GM19099 (cell line): ENCODE measurements around the gene POC1A.

ENCODE experiments used
- POLR2A ChIP-seq: IDR thresholded peaks from 3 replicates; pipeline ENCODE4 v1.6.1; 2011; ENCODE audit warnings: low read depth; ENCODE audit not compliant: insufficient read length; ENCODE audit errors: extremely low read depth

Gene POC1A

GRCh38 chr3:52154135-52155094 is at the start of gene POC1A:
Gene POC1A (minus strand): TSS chr3:52154423. CDS start chr3:52154372, 51 bp downstream.
- peak; percentile 65 for TF ChIP-seq POLR2A

GRCh38 chr3:52203701-52204100 is 49.5 kb upstream of the POC1A start:
- no peak for TF ChIP-seq POLR2A

DNA sequence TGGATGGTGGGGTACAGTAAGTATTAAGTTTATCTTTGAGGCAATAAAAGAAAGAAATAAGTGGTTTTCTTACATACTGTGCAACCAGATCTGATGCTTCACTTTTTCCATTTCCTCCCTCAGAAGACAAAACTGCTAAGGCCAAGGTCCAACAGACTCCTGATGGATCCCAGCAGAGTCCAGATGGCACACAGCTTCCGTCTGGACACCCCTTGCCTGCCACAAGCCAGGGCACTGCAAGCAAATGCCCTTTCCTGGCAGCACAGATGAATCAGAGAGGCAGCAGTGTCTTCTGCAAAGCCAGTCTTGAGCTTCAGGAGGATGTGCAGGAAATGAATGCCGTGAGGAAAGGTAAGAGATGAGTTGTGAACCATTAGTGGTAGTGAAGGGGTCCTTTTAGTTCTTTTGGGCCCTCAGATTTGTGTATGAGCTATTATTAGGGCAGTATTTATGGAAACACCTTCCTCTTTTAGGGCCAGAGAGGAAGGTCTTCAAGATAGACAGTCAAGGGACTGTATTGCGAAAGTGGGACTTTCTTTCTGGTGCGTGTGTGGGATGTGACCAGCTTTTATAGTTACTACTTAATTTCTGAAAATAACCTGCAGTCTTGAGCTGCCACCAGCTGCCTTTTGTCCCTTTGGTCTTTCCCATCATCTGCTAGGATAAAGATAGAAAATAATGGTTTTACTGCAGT is 48.3 kb upstream of the POC1A start:
- peak; percentile 24 for TF ChIP-seq POLR2A

DNA sequence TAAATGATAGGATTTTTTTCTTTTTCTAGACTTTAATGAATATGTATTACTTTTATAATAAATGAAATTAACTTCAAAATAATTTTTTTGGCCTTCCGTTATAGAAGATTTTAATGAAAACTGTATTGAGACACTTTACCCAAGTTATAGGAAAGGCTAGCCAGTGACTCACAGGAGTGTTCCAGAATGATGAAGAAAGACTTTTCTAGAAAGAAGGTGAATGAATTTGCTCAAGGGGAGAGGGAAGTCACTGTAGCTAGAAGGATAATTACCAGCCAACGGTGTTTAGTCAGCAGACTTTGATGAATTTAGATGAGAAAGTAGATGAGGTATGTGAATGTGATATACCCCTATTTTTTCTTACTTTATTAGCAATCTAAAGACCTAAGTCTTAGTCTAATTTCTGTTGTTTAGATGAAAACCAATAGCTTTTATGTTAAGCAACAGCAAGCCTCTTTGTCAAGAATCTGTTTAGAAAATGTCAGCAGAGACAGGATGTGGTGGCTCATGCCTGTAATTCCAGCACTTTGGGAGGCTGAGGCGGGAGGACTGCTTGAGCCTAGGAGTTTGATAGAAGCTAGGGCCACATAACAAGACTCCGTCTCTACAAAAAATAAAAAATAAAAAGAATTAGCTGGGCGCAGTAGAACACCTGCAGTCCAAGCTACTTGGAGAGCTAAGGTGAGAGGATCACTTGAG is 46.9 kb upstream of the POC1A start:
- TF ChIP-seq POLR2A: no peak

GRCh38 chr3:52198643-52199608 is 44.7 kb upstream of the POC1A start:
- no peak for TF ChIP-seq POLR2A

GRCh38 chr3:52197842-52198625 is 43.8 kb upstream of the POC1A start, which contains the start of gene ALAS1:
Gene ALAS1 (plus strand): TSS chr3:52198160. CDS start chr3:52199242, 1,082 bp downstream.
- peak; percentile 97 for TF ChIP-seq POLR2A

- TF ChIP-seq POLR2A: no peak
Measured at GRCh38 chr3:52197499-52197841, 43.2 kb upstream of the POC1A start.

DNA sequence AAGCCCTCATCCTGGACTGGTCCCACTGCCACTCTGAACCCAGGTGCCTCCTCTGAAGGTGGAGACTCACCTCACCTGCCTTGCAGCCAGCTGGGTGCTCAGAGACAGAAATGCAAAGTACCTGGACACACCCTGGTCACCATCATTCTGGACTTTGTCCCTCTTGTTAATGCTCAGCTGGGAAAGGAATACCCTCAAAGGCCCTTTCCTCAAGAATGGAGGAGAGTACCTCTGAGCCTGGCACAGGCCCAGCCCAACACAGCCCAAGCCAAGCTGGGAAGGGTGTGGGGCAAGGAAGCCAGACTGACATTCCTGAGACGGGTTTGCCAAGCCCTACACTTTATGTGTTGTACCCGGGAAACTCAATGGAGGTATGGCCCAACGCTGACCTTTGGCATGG is 42.8 kb upstream of the POC1A start:
- TF ChIP-seq POLR2A: no peak

DNA sequence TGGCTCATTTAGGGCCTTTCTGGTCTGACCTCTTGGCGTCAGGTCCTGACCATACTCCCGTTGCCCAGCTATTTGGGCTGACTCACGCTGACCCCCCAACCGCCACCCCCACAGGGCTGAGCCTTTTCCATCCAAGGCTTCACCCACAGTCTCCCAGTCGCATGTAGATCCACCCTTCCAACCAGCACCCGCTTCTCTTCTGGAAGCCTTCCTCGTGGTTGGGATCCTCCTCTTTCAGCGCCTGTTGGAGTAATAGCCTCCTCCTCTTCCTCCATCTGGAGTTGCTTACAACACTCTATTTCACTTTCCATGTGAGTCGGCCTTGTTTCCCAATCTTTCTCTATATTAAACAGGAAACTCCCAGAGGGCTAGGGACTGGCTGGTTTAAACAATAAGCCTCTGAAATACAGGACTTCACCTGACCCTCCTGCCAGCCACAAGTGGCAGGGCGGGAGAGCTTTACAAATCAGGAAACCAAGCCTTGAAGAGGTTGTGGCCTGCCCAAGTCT is 41.7 kb upstream of the POC1A start:
- TF ChIP-seq POLR2A: no peak

GRCh38 chr3:52195291-52195597 is 41.0 kb upstream of the POC1A start:
- TF ChIP-seq POLR2A: no peak

DNA sequence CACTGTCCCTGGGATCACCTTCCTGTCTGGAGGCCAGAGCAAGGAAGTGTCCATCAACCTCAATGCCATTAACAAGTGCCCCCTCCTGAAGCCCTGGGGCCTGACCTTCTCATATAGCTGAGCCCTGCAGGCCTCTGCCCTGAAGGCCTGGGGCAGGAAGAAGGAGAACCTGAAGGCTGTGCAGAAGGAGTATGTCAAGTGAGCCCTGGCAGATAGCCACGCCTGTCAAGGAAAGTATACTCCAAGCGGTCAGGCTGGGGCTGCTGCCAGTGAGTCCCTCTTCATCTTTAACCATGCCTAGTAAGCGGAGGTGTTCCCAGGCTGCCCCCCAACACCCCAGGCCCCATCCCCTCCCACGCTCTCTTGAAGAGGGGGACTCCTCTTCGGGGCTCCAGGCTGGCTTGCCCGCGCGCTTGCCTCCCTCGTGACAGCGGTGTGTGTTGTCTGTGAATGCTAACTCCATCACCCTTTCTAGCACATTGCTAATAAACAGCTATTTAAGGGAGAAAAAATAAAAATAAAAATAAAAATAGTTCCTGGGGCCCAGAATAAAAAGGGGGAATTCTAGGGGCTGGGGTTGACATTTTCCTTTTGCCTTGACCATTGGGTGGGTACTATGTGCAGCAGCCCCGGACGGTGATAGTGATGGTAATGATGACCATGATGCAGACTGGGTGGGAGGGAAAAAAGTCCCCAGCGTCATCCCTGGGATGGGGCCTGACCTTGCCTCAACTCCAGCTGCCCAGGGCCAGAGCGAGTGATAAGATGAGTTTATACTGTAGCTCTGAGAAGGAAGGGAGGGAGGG is 40.5 kb upstream of the POC1A start:
- no peak for TF ChIP-seq POLR2A

DNA sequence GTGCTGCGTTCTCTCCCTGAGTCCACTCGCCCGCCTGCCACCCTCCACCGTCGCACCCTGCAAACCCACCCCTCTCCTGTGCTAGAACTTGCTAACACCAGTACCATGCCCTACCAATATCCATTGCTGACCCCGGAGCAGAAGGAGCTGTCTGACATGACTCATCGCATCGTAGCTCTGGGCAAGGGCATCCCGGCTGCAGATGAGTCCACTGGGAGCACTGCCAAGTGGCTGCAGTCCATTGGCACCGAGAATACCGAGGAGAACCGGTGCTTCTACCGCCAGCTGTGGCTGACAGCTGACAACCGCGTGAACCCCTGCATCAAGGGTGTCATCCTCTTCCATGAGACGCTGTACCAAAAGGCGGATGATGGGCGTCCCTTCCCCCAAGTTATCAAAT is 38.8 kb upstream of the POC1A start:
- no peak for TF ChIP-seq POLR2A

GRCh38 chr3:52191663-52192062 is 37.4 kb upstream of the POC1A start:
- TF ChIP-seq POLR2A: no peak
